OCI-LY3 (cell line): ENCODE results near the gene SELL.

Experiments
- EZH2phosphoT487 ChIP-seq: fragments of 200-600 bp; shearing (Covaris generic); IDR thresholded peaks from 2 replicates; pipeline ENCODE4 v1.6.1; 2018; ENCODE audit warnings: antibody characterized with exemption, mixed run types, low read depth
- TF ChIP-seq, protein P1 (sequence below): fragments of 200-600, 300-600 bp; sonication (generic); IDR thresholded peaks from 2 replicates; pipeline ENCODE4 v1.5.1; 2014; ENCODE audit warnings: antibody characterized with exemption, low read length, low read depth

- TF ChIP-seq, protein P1, sequence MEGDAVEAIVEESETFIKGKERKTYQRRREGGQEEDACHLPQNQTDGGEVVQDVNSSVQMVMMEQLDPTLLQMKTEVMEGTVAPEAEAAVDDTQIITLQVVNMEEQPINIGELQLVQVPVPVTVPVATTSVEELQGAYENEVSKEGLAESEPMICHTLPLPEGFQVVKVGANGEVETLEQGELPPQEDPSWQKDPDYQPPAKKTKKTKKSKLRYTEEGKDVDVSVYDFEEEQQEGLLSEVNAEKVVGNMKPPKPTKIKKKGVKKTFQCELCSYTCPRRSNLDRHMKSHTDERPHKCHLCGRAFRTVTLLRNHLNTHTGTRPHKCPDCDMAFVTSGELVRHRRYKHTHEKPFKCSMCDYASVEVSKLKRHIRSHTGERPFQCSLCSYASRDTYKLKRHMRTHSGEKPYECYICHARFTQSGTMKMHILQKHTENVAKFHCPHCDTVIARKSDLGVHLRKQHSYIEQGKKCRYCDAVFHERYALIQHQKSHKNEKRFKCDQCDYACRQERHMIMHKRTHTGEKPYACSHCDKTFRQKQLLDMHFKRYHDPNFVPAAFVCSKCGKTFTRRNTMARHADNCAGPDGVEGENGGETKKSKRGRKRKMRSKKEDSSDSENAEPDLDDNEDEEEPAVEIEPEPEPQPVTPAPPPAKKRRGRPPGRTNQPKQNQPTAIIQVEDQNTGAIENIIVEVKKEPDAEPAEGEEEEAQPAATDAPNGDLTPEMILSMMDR, result no peak
- no peak for TF ChIP-seq EZH2phosphoT487
Observed at GRCh38 chr1:169653873-169654272, 57.5 kb downstream of the SELL start.
